GM12872 (cell line): ENCODE data around the gene NR2E1.
A peak's percentile ranks its signal among the peaks of the same experiment; 100 is the strongest.

Experiments
- TF ChIP-seq, protein P1 (sequence below): IDR thresholded peaks from 3 replicates; pipeline ENCODE4 v1.5.1; 2011; ENCODE audit warnings: low read depth, mild to moderate bottlenecking, low read length, moderate library complexity; ENCODE audit not compliant: insufficient read depth

Gene NR2E1

DNA sequence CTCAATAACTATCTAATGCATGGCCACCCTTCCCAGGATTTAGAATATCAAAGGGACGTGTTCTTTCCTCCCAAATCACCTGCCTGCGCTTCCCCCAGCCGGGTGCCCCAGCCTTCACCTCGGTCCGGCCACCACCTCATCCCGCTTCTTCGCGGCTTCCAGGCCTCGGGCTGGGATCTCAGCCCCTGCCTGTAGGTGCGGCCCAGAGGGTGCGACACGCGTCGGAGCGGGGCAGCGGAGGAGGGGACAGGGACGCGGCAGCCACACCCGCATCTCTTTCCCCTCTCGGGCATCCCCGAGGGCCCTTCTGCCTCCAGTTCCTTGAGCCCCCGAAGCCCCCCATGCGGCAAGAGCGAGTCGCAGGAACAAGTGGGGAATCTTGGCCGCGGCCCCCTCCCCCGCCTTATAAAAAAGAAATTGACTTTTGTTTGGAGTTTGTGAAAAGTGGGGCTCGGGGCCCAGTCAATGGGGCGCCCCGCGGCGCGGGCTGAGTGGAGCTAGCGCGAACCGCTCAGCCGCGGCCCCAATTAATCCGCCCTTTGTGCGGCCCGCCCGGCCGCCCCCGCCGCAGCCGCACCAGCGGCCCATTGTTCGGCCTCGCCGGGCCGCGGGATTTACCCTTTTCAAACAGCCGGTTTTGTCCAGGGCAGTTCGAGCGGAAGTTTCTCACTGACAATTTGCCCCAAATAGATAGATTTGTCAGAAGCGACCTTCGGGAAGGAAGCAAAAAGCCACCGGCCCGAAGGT, 8.4 kb upstream of the NR2E1 start:
- TF ChIP-seq, protein P1, sequence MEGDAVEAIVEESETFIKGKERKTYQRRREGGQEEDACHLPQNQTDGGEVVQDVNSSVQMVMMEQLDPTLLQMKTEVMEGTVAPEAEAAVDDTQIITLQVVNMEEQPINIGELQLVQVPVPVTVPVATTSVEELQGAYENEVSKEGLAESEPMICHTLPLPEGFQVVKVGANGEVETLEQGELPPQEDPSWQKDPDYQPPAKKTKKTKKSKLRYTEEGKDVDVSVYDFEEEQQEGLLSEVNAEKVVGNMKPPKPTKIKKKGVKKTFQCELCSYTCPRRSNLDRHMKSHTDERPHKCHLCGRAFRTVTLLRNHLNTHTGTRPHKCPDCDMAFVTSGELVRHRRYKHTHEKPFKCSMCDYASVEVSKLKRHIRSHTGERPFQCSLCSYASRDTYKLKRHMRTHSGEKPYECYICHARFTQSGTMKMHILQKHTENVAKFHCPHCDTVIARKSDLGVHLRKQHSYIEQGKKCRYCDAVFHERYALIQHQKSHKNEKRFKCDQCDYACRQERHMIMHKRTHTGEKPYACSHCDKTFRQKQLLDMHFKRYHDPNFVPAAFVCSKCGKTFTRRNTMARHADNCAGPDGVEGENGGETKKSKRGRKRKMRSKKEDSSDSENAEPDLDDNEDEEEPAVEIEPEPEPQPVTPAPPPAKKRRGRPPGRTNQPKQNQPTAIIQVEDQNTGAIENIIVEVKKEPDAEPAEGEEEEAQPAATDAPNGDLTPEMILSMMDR, result no peak

DNA sequence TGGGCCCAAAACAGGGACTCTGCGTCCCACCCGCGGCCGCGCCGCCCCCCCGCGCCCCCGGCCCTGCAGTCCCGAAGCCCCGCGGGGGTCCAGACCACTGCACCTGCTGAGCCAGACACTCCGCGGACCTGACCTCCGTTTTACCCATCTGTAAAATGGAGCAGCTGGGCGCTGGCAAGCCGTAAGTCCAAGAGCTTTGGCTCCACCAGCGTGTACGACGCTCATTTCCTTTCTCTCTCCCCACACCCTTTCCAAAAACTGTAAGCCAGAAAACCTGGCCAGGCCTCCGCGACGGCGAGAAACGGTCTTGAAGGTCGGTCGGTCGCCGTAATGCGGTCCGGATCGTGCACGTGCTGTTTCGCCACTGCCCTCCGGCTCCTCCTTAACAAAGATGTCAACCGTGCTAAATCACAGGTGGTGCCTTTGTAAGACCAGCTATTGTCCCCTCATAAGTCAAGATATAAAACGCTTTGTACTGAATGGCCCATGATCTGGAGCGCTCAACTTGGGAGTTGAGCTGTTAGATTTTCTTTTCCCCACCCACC, 7.8 kb upstream of the NR2E1 start:
- TF ChIP-seq, protein P1, result no peak

DNA sequence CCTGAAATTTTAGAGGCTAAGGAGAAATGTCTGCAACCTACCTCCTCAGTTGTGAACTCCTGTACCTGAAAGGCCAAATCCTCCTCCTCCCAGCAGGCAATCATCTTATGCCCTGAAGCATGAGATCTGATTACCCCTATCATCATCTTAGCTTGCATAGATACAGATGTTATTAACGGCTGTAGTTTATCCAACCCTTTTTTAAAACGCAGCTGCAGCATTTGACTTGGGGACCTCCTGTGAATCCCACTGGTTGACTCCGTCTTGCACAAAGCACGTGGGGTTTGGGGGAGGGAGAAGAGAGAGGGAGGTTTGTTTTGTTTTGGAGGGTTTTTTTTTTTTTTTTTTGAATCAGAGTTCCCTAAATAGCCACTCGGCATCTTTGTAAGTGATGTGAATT, 5.8 kb upstream of the NR2E1 start:
- TF ChIP-seq, protein P1, result no peak

DNA sequence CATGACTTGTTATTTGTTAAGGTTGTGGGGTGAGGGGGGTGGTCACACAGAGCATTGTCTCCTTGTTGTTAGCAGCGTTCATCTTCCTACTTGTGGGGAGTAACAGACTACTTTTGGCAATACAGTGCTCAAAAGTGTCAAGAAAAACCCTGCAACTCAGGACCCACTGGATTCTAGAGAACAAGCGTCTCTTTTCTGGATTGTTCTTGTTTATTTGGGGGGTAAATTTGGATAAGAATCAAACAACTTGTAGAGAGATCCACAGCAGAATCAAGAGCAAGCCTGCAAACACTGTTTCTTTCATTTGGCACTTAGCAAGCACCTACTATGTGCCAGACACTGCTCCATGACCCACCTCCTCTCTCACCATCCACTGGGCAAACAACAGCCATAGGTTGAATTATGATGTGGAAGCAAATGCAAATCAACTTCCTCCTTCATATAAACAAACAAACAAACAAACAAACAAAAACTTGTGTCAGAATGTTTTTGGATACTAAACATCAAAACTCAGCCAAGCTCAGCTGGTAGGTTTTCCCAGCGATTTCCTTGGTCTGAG, 4.0 kb upstream of the NR2E1 start:
- TF ChIP-seq, protein P1, result no peak

DNA sequence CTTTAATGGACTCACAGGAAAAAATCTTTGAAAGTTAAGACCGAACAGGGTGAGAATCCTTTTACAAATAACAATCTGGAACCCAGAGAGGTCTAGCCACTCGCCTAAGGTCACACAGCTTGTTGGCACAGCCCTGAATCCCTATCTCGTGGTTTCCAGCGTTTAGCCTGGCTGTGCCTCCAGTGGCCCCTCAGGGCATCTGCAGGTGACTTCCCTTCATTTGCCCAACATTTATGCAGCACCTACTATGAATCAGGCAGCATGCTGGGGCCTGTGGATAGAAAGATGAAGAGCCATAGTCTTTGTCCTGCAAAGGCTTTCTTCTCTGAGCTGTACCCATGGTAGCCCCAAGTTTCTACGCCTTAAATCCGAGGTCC, 2.6 kb upstream of the NR2E1 start:
- TF ChIP-seq, protein P1, result peak; percentile 49; the same call in 2 of the 3 replicates

DNA sequence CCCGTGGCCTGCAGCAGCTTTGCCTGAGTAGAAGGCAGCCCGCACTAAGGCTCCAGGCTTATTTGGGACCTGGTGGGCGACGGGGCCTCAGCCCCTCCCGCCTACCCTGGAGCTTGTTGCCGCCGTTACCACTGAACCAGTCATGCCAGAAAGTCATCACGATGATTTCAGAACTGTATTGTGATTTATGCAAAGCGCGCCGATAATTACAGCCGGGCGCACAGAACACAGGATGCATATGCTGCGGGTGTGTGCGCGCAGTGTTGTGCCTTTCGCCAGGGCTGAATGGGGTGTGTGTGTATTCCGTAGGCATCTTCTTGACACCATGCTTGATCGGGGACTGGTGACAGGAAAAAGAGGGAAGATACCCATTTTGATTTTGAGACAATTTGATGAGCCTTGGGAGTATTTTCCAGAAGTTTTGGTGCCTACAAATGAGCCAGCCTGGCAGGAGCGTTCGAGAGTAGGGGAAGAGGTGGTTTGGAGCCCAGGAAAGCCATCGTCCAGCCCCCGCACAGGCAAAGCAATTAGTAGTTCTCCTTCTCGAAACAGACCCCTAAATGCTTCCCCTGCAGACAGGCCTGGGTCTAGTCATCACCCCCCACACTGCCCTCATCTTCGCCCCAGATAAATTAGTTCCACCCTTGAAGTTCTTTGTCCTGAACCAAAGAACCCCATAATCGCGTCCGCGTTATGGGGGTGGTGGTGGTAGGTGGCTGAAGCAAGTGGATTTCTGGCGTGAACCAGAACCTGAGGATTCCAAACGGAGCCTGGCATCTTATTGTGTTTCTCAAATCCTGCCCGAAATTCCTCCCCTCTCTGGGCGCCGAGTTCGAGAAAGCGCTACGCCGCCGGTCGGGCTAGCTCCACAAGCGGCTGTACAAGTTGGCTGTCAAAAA, 1.9 kb upstream of the NR2E1 start:
- TF ChIP-seq, protein P1, result no peak

DNA sequence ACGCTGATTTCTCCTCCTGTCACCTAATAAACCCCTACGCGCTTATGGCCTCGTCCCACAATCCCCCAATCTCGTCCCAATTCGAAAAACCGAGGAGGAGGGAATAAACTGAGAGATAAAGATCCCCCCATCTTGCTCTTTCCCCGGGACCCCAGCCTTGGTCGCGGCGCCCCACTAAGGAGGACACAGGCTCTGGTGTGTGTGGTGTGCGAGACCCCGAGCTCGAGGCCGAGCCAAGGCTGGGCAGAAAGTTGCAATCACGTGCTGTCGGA, 1.3 kb upstream of the NR2E1 start:
- TF ChIP-seq, protein P1, result no peak
